GM19468 (cell line): ENCODE measurements around the gene LMF1.
"Not testable (repeated sequence)": the region's sequence is repeated elsewhere in the genome, so short reads cannot be mapped to it uniquely, and the experiment has no call there.

Experiments used
- ATAC-seq: cut with Tn5 transposase; IDR thresholded peaks from one replicate; pipeline ENCODE4 v1.9.1; 2021; ENCODE audit warnings: mild to moderate bottlenecking, moderate library complexity, moderate number of reproducible peaks; ENCODE audit not compliant: unreplicated experiment; ENCODE audit errors: extremely low read depth

Gene LMF1

GRCh38 chr16:874366-875181 lies 96.2 kb downstream of the LMF1 start:
- no peak for ATAC-seq

GRCh38 chr16:873889-874288 lies 96.9 kb downstream of the LMF1 start:
- no peak for ATAC-seq

GRCh38 chr16:873243-873661 lies 97.5 kb downstream of the LMF1 start:
- ATAC-seq, result no peak

- no peak for ATAC-seq
These were observed 98.1 kb downstream of the LMF1 start for GRCh38 chr16:872436-873242.

- no peak for ATAC-seq
These were observed 99.0 kb downstream of the LMF1 start for GRCh38 chr16:871562-872345.

GRCh38 chr16:870856-871561 lies 99.8 kb downstream of the LMF1 start:
- no peak for ATAC-seq

- ATAC-seq, result no peak
These were observed 100.8 kb downstream of the LMF1 start for GRCh38 chr16:869823-870641.

GRCh38 chr16:868846-869822 lies 101.7 kb downstream of the LMF1 start:
- no peak for ATAC-seq

GRCh38 chr16:868386-868755 lies 102.4 kb downstream of the LMF1 start:
- no peak for ATAC-seq

- ATAC-seq, result no peak
These were observed 103.1 kb downstream of the LMF1 start for GRCh38 chr16:867421-868385.

GRCh38 chr16:866252-866896 lies 104.4 kb downstream of the LMF1 start:
- ATAC-seq, result no peak

- no peak for ATAC-seq
These were observed 105.8 kb downstream of the LMF1 start for GRCh38 chr16:865026-865425.

GRCh38 chr16:861446-861845 lies 109.3 kb downstream of the LMF1 start:
- ATAC-seq, result no peak

- no peak for ATAC-seq
These were observed 109.9 kb downstream of the LMF1 start for GRCh38 chr16:860891-861290.

- ATAC-seq, result not testable (repeated sequence)
These were observed 111.8 kb downstream of the LMF1 start for GRCh38 chr16:858971-859370.

- not testable (repeated sequence) for ATAC-seq
These were observed 112.3 kb downstream of the LMF1 start for GRCh38 chr16:858441-858840.
